Measurements from ENCODE around the gene PTPN14.
A peak's percentile ranks its signal among the peaks of the same experiment; 100 is the strongest.

PTPN14 gene

DNA sequence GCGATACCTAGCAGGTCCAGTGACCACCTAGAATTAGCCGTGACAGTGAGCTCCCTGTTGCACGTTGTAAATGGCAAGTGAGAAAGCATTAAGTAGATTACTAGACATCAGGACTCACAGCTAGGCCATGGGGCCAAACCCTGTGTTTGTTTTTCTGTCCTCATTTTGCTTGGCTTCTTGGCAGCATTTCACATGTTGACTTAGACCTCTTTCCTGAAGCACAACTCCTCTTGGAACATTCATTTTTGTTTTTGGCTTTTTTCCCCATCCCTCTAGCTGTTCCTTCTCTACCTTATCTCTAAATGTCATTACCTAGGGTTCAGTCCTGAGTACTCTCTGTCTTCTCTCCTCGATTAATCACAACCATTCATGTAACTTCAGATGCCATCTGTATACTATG is 16.9 kb upstream of the PTPN14 start:
- DNase-seq, result no peak

DNA sequence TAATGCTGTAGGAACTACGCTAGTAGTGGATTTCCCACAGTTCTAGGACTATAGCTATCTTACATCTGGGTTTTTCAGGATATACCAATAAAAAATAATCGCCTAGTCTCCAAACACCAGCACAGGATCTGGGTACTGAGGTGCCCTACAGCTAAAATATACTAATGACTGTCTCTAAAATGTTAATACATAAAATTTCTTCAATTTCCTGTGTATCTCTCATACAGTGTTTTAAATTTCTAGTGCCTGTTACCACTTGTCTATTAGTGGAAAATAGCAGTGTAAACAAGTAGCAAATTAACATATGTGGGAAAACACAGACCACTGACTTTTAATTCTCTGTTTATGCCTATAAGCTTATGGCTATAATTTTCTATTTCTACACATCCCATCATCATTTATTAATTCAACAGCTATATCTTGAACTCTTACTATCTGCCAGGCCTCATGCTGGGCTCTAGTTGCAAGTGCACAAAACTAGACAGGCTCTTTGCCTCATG is 16.1 kb upstream of the PTPN14 start:
- no peak for DNase-seq

DNA sequence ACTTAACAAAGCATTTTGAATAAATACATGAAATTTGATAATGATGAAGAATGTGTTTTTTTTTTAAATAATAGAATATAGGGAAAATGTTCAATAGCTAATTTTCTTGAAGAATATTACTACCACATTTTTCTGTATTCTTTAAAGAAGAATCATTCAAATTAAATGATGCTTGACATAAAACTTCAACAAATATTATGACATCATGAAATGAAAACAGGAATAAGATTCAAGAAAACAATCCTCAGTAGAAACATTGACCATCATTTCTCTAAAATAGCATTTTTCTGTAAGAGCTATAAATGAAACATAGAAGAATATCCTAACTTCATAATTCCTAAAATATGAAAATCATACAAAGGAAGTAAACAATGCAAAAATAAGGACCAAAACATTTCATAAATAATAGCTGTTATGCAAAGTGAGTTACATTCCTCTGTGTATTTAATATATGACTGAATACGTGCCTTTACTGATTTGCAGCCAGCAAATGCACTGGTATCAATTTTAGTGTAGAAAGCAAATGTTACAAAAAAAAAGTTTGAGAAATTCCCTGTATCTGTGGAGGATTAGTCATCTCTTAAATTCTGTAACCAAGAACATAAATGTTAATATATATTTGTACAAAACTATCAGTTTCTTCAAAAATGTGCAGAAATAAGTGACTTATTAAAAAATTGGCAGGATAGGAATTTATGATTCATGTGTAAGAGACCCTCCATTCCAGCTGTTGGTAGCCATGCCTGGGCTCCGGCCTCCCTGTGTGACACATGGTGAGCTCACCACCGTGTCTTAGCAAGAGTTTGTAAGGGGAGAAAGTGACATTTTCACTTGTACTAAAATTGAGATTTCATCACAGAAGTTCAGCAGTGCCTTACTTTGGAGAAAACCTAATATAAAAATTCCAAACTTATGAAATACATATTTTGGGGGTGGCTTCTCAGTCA is 15.0 kb upstream of the PTPN14 start:
- DNase-seq, result peak; percentile 94

DNA sequence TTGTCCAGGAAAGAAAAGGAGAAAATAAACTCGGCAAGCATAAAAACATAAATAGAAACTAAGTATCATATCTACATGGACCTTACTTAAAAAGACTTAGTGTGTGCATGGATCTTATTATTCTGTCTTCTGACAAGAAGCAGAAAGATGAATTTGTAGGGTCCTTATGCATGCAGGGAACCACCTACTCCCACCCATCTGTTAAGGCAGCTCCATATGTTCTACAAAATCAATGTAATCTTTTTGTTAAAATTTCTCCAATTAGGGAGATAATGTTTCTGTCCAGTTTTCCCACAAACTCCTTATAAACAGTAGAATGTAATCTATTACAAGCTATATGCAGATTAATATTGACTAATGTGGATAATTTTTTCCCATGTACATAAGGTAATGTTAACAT is 13.9 kb upstream of the PTPN14 start:
- no peak for DNase-seq

DNA sequence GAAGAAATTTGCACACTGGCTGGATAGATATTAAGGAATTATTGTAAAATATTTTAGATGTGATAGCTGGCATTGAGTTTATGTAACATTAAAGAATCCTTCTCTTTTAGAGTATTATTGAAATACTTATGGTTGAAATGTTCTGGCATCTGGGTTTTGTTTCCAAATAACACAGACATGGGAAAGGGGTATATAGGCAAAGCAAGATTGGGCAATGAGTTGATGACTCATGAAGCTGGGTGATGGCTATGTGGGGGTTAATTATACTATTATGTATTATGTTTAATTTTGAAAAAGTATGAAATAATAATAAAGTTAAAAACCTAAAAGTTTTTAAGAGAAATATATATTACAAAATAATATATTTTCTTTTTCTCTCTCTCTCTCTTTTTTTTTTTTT is 12.5 kb upstream of the PTPN14 start:
- peak; percentile 45 for DNase-seq

DNA sequence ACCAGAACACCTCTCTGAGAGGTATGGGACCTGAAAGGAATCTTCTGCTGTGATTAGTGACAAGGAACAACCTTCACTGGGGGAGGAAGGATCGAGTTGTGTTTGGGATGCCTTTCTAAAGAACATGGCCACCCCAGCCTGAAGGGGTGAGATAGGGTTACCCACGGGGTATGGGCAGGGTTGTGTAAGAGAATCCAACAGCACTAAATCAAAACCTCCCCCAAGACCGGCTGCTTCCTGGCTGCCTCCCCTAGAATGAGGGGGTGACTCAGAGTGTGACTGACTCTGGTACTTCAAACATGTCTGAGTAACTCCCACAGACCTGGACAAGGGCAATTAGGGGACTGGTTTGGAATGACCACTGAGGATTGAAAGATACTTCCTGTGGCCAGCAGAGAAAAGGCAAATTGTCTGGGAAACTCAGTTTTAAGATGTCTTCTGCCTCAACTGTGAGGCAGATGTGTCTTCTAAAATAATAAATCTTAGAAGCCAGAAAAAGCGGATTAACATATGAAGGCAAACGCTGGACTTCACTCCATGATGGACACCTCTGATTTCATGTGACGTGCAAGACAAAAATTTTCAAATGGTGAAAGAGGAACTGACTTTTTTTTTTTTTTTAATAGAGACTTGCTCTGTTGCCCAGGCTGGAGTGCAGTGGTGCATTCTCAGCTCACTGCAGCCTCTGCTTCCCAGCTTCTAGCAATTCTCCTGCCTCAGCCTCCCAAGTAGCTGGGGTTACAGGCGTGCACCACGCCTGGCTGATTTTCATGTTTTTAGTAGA is 6.7 kb upstream of the PTPN14 start:
- DNase-seq, result peak; percentile 88

DNA sequence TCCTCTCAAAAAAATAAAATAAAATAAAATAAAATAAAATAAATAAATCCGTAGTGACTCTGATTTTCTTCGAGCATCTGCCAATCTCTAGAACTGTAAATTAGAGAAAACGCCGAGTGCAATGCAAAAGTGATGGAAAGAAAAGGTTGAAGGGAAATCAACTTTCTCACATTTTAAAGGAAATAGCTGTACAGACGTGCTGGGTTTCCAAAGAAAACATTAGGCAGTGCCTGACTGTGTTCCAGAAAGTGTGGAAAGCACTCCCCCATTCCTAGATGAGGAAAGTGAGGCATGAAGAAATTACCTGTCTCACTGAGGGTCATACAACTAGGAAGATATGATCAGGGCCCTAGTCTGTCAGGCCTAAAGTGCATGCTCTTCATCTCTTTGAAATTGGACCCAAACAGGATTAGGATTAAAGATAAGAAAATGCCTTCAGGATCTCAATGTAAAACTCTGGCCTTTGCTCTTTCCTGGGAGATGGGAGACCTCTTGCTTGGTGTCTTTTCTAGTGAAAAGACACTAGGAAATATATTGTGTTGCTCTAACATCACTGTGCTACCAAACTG is 1.8 kb upstream of the PTPN14 start:
- DNase-seq, result no peak

DNA sequence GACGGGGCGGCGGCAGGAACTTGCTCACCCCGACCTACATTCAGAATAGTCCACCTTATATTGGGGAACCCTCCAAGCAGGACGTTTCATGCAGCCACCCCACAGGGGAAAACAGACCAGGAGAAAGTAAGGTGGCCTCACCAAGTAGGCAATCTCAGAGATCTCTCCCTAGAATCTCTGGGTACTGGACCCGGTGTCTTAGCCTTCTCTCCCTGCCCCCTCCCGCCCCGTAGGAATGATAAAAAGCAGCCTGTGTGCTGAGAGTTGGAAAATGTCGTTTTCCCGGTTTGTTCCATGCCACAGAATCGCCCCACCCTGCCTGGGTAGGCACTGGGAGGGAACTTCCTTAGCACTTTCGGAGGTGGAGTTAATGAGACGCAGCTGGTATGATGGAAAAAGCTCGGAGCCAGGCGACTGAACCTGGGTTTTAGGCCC is 789 bp upstream of the PTPN14 start:
- DNase-seq, result peak; percentile 85

DNA sequence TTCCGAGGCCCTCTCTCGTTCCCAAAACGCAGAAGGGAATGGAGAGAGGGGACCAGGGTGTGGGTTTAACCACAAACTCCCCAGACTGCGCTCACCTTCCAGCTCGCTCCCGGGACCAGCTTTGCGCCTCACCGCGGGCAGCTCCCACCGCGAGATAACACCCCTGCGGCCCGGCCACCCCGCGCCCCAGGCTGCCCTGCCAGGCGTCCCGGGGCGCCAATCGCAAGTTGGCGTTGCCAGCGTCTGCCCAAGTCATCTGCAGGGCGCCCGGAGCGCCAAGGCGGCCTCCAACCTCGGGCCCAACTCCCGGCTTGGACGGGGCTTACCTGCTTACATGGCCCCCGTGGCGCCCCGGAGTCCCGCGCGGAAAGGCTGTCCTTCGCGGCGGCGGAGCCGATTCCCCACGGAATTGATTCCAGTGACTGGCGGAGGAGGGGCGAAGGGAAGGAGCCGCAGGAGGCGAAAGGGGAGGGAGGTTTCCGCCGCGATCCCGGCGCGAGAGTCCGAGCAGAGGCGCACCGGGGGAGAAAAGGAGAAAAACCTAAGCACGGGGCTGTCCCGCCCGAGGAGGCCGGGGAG is 456 bp downstream of the PTPN14 start:
- no peak for DNase-seq

DNA sequence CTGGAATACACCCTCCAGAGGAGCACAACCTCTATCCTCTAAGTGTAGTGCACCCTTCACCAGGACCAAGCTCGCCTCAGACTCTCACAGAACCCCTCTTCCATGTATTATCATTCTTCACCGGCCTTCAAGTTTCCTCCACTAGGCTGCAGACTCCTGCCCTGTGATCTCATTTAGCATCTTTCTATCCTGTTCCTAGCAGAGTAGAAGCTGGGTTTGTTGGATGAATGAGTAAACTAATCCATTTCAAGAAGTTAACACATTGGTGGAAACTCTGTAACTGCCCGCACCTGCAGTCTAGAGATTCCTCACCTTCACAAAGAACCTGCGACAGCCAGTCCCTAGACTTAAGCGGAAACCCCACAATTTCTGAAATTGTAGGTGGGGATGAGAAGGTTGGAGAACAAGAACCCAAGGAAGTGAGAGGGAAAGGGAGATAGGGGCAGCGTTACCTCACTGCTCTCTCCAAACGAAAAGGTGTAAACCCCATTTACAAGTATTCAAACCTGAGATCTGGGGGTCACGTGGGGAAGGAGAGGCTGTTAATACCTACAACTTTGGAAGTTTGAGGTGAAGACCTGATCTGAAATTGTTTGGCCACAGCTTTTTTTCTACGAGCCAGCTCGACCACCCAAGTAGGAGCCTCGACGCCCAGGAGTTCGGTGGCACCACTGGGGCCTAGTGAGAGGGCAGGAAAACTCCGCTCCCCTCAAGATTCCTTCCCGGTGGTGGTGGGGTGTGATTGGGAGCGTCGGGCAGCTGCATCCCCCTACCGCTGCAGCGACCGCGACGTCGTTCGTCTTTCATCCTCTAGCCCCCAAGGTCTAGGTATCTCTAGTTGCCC is 1.2 kb downstream of the PTPN14 start:
- DNase-seq, result peak; percentile 58

DNA sequence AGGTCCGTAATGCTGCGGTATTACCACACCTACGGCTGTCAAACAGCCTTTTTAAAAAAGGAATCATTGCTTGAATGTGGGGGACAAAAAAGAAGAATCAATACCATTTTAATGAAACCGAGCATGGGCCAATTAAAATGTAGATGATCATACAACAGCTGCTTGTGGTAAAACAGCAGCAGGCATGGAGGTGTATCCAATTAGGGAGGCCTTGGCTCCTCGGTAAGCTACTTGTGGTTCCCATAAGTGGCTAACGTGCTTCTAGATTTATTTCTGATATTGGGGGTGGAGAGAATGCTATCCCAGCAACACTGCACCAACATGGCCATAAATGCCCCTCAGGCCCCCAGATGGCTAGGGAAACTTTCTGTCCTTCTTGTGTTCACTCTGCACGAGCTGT is 1.8 kb downstream of the PTPN14 start:
- no peak for DNase-seq

DNA sequence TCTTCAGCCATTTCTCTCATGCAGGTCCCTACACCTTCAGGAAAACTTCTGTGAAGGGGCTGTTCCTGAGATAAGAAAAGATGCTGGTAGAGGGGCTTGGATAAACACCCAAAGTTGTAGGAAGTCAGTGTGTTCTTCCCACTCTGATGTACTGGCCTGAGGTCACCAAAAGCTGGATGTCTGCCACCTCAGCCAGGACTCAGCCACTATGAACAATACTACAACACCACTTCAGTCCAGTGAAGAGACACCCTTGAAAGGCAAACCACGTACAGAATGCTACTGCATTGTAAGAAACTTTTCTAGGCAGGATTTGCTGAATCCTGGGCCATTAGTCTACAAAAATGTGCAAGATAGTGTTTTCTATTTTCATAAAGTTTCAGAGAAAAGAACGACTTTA is 2.4 kb downstream of the PTPN14 start:
- DNase-seq, result peak; percentile 60

DNA sequence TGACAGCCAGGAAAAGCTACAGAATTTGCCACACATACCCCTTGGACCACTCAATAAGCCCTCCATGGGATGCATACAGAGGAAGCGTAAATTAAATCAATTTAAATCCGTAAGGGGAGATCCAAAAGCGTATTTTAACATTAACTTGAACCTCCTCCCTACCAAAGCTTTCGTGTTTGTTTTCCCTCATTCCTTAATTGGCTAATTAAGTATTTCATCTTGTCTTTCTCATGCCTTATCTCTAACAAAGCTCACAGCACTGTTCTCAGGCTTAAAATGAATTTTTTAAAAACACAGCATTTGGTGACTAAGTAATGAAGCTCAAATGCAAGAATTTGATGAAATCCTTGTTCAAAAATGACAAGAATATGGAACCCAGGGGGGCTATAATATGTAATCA is 3.1 kb downstream of the PTPN14 start:
- no peak for DNase-seq

DNA sequence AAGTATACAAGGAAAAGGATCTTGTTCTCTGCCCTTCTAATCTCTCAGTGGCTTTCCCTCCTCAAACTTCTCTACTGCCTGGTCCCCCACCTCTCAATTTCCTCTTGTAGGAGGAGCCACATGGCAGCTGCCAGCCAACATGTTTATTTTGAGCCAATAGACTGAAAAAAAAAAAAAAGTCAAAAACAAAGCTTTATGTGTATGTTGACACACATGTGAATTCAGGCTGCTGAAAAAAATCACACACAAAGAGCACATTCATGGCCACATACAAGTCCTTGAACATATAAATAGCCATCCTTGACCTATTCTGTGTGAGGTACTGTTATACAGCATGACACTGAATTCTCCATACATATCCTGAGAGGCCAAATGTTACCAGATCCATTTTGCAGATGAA is 3.7 kb downstream of the PTPN14 start:
- DNase-seq, result no peak

DNA sequence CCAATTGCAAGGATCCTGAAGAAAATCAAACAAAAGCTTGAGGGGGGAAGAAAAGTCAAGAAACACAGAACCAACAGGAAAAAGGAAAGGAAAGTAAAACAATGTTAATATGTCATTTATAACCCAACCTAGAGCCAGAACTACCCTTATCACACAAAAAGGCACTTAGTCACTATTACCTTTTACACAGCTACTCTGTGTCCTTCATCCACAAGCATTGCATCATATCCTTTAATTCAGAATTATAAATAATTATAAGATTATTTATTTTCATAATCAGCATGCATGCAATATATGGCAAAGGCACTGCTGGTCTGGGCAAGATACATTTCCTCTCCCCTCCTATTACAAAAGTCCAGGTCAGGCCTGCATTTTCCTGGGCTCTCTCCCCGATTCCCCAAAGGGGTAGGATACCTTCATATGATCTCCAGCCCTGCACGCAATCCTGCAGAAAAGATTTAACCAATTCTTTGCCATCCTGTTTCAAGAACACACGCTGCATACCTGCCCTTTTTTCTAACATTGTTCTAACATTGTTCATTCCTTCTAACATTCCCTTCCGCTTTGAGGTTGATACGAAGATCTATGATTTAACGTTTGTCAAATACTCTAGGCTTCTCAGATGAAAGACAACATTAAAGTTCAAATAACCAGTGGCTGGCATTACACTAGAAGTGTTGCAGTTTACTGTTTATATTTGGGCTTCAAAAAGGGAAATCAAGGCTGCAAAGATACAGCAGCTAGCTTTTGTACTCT is 4.3 kb downstream of the PTPN14 start:
- no peak for DNase-seq

DNA sequence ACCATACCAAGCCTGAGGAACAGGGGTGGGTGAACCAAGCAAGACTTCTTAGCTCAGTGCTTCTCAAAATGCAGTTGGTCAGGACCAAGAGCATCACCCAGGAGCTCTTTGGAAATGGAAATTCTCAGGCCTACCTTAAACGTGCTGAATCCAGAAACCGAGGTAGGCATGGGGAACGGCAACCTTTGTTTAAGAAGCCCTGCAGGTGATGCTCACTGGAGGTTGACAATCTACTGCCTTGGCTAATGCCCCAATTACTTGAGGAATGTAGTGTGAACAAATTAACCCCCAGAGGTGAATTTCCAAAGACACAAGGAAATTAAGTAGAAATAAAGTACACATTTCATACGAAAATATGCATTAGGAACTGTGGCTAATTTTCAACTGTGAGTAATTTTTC is 5.3 kb downstream of the PTPN14 start:
- DNase-seq, result no peak

DNA sequence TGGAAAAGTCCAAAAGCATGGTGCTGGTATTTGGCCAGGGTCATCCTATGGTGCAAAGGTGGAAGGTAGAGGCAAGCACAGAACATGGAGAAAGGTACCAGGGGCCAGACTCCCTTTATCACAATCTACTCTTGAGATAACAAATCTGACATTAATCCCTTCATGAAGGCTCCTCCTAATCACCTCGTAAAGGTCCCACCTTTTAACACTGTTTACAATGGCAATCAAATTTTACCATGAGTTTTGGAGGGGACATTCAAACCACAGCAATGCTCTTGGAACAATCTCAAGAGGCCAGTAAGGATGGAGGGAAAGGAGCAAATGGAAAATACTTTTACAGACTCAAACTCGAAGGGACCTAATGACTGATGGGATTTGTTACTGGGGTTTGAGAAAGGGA is 6.1 kb downstream of the PTPN14 start:
- DNase-seq, result no peak

DNA sequence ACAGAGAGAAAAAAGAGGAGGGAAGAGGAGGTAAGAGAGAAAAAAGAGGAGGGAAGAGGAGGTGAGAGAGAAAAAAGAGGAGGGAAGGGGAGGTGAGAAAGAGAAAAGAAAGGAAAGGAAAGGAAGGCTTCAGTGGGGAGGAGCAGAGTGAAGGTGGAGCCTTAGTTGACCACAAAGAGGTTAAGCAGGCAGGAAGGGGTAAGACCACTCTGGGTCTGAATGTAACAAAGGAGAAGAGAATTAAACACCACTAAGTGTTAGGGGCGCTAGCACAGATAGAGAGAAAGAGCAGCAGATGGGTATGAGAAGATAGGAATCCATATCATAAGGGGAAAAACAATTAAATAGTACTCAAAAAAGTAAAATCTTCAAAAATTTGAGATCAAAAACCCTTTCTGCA is 6.6 kb downstream of the PTPN14 start:
- no peak for DNase-seq

DNA sequence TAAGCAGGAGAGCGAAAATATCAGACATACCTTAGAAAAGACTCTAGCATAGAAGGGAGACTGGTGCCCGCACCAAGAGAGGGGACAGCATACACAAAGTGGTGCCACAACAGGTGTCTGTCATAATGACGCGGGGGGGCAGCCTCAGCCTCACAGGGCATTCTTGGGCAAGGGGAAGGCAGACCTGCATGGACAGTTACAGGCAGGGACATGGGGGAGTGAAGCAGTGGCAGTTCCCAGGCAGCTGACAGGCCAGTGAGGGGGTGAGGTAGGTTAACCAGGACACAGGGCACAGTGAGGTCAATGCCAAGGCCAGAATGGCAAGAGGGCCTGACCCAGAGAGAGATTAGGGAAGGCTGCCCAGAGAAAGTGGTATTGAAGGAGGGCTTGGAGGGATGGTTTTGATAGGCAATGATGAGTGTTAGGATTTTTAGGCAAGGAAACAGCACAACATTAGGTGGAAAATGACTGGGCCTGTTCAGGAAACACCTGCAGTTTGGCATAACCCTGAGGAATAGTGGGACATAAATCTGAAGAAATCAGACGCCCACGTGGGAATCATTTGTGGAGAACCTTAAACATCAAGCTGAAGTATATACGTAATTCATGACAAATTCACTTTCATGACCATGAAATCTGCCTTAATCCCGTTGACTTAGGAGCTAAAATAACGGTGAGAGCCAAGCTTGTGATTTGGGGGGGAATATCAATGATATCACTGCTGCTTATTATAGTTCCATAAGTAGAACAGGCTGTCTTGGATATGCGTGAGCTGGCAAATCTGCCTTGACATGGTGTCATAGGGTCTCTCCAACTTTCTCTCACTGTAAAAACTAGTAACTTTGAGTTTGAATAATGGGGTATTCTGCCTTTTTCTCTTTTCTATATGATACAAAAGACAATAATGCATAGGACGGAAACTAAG is 8.9 kb downstream of the PTPN14 start:
- no peak for DNase-seq

DNA sequence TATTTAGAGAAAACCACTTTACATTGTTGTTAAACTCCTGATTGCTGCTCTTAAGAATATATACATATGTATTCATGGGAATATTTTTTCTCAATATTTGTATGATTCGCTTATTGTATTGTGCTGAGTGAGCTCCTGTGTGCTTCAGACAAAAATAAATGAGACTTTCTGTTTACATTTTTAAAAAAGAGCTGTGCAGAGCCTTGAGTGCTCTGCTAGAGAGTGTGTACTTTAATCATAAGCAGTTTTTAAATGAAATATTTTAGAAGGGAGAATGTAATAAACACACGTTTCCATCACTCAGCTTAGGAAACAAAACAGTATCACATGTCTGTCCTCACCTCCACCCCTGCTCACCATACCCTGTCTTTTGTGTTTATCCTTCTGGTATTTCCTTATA is 9.7 kb downstream of the PTPN14 start:
- no peak for DNase-seq

Measured in fibroblast of skin of right biceps (primary cell).